PFSK-1 (cell line): ENCODE results near the gene ANO1.

Experiments used
- FOXP2 ChIP-seq: optimal IDR thresholded peaks from 2 replicates; pipeline ENCODE3; 2011; ENCODE audit warnings: borderline replicate concordance, control low read depth, inconsistent platforms; ENCODE audit not compliant: insufficient read depth; ENCODE audit errors: extremely low read length, extremely low read depth
- POLR2AphosphoS5 ChIP-seq: IDR thresholded peaks from 2 replicates; pipeline ENCODE4 v1.6.1; 2012; ENCODE audit warnings: low read depth, mild to moderate bottlenecking, control low read depth, low read length, moderate library complexity
- REST ChIP-seq, 2 experiments: IDR thresholded peaks; 2 replicates each; pipeline versions ENCODE4 v1.6.1 to v1.8.0; 2011 to 2012; ENCODE audit warnings: low read depth in 2 of 2, low read length in 2 of 2, control low read depth in 1 of 2, inconsistent platforms in 1 of 2, mild to moderate bottlenecking in 1 of 2, moderate library complexity in 1 of 2; ENCODE audit not compliant: insufficient read depth in 1 of 2
- SIN3A ChIP-seq: IDR thresholded peaks from 2 replicates; pipeline ENCODE4 v1.6.1; 2012; ENCODE audit warnings: mild to moderate bottlenecking, low read length, moderate library complexity, borderline replicate concordance; ENCODE audit not compliant: insufficient read depth
- TAF1 ChIP-seq: IDR thresholded peaks from 2 replicates; pipeline ENCODE4 v1.6.1; 2012; ENCODE audit warnings: low read length, control low read depth, borderline replicate concordance; ENCODE audit not compliant: insufficient read depth

Gene ANO1

GRCh38 chr11:70078781-70079616 is 882 bp downstream of the ANO1 start:
- no peak for TF ChIP-seq TAF1
- TF ChIP-seq POLR2AphosphoS5 = no peak
- TF ChIP-seq SIN3A = no peak
- no peak for TF ChIP-seq FOXP2
- no peak for TF ChIP-seq REST (IDR thresholded peaks at IDR 0.05; ENCODE audit: insufficient read depth in 1 of 2, low read depth in 2 of 2, low read length in 2 of 2)

- no peak for TF ChIP-seq POLR2AphosphoS5
- TF ChIP-seq TAF1 = no peak
- no peak for TF ChIP-seq FOXP2
- no peak for TF ChIP-seq REST (IDR thresholded peaks at IDR 0.05; ENCODE audit: insufficient read depth in 1 of 2, low read depth in 2 of 2, low read length in 2 of 2)
- no peak for TF ChIP-seq SIN3A
These were observed 1.6 kb downstream of the ANO1 start for GRCh38 chr11:70079691-70080090.

- no peak for TF ChIP-seq TAF1
These were observed 2.6 kb downstream of the ANO1 start for GRCh38 chr11:70080763-70081162.

- TF ChIP-seq POLR2AphosphoS5 = no peak
- no peak for TF ChIP-seq SIN3A
- TF ChIP-seq REST (IDR thresholded peaks at IDR 0.05; ENCODE audit: insufficient read depth in 1 of 2, low read depth in 2 of 2, low read length in 2 of 2) = no peak
- no peak for TF ChIP-seq FOXP2
- no peak for TF ChIP-seq TAF1
These were observed 4.7 kb downstream of the ANO1 start for GRCh38 chr11:70082829-70083228.

GRCh38 chr11:70084046-70084984 is 6.2 kb downstream of the ANO1 start:
- no peak for TF ChIP-seq SIN3A
- TF ChIP-seq TAF1 = no peak
- no peak for TF ChIP-seq FOXP2
- TF ChIP-seq POLR2AphosphoS5 = no peak
- TF ChIP-seq REST (IDR thresholded peaks at IDR 0.05; ENCODE audit: insufficient read depth in 1 of 2, low read depth in 2 of 2, low read length in 2 of 2) = no peak
